ENCODE data around the gene FBLN1.
A peak's percentile ranks its signal among the peaks of the same experiment; 100 is the strongest.
"Not testable (repeated sequence)": the region's sequence is repeated elsewhere in the genome, so short reads cannot be mapped to it uniquely, and the experiment has no call there.

Gene FBLN1

DNA sequence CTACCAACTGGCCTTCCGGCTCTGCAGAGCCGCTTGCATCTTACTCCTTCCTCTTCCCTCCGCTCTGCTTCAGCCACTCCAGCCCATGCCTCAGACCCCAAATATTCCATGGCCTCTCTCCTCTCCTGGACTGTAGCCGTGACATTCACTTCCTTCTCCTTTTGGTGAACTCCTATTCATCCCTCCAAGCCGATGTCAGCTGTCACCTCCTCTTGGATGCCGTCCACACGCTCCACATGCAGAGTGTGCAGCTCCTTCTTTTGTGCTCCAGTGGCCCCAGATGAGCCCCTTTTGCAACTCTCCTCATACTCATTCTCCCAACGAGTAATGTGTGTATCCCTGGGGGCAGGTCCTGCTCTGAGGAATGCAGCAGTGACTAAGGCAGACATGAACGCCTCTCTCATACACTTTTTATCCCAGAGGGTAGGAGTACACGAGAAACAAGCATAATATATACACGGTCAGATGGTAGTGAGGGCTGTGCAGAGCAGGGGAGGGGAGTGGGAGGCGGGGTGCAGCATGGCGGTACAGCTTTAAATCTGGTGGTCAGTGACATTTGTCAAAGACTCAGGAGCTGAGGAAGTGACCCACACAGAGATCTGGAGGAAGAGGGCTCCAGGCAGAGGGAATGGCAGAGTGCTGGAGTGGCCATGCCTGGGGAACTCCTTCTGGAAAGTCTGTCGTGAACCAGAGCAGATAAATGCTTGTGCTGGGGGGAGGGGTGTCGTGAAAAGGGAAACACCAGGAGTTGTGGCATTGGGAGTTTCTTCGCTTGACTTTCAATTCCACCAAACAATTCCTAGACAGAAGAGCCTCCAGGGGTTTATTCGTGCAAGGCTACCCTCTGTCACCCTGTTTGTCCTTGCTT is 85.2 kb downstream of the FBLN1 start:
- no peak for DNase-seq

GRCh38 chr22:45589556-45589955 is 86.9 kb downstream of the FBLN1 start:
- DNase-seq: no peak

DNA sequence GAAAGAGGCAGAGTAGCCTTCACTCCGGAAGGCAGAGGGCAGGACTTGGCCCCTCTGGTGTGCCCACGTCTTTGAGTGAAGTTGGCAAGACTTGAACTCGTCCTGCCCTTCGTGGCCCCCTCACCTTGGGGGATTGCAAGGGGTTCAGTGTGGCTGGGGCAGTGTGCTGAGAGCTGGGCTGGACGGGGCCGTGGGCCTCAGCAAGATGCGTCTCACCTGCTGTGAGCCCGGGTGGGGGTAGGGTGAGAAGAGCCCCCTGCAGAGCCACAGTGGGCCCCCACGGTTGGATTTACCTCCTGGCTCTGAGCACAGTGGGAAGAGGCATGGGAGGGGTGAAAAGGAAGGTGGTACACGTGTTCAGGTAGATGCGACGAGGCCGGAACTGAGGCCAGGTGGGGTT is 87.6 kb downstream of the FBLN1 start:
- no peak for DNase-seq

DNA sequence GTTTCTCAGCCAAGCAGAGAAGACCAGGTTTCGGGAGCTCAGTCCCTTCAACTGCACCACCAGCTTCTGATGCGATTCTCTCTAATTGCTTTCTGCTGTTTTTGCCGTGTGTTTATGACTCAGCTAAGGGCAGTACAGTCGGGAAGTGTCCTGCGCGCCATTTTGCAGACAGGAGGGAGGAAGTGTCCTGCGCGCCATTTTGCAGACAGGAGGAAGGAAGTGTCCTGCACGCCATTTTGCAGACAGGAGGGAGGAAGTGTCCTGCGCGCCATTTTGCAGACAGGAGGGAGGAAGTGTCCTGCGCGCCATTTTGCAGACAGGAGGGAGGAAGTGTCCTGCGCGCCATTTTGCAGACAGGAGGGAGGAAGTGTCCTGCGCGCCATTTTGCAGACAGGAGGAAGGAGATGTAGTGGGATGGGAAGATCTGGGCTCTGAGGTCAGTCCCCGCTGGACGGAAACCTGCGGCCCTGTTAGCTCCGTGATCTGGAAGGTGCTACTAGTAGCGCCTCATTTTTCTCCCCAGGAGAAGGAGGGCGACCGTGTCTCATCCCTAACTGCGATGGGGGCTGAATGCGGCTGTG is 89.0 kb downstream of the FBLN1 start:
- not testable (repeated sequence) for DNase-seq

- DNase-seq: no peak
Observed at GRCh38 chr22:45594123-45594941, 91.6 kb downstream of the FBLN1 start.

DNA sequence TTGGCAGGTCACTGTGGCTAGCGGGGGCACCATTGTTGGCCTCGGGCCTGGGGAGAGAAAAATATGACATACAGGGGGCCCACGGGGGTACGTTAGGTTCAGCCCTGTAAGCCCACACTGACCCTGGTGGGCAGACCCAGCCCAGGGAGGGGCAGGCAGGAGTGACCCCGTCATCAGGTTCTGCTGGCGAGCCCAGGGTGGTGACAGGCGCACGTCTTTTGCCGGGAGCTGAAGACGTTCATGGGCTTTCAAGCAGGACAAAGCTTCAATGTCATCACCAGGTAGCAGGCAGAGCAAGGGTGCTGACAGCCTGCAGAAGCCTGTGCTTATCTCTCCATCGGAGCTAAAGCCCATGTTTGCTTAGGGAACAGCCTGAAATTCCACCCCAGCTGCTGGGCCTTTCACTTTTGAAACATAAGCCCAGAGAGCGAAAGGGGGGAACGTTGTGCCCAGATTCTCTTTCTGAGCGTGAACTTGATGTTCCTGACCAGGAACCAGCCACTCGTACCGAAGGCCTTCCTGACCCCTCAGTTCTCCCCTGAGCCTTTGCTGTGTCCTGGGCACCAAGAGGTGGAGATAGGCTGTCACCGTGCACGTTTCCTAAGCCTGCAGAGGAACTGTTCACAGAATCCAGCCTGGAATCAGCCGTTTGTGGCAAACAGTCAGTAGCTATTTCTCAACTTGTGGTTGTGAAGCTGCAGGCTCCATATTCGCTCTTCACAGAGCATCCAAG is 94.9 kb downstream of the FBLN1 start:
- no peak for DNase-seq

GRCh38 chr22:45598596-45599217 is 96.0 kb downstream of the FBLN1 start:
- DNase-seq: no peak

GRCh38 chr22:45599836-45600577 is 97.3 kb downstream of the FBLN1 start:
- DNase-seq: no peak

DNA sequence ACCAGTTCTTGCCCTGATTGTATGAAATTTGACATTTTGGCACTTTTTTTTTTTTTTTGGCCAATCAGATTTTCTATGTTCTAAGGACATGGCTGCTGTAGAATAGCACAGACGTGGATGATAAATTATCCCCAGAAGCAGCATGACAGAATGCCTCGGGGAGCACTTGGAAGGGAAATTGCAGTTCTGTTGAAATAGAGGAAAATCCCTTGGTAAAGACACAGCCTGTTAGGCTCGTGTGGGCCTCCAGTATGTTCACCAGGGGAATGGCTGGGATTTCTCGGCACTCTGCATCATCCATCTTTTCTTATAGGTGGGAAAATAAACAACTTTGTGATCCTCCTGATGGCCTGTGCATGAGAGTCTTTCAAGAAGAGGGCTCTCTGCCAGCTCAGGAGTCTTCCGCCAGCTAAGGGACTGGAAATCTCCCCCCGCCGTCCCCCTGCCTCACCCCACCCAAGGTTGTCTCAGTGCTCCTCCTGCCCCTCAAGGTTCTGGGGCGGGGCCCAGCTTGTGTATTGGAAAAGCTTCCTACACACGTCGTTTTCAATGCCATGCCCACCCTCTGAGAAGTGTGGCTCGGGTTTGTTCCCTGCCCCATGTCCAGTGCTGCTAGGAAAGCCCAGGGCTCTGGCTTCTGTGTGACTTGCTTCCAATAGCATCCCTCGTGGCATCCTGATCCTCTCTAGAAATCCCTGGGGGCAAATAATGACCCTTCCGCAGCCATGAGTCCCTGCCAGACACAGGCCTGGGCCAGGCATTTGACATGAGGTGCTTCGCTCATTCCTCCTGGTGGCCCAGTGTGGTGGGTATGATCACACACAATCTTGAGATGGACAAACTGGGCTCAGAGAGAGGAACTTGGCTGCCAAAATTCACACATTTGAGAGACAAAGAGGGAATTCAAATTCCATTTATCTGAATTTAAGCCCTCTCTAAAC is 98.4 kb downstream of the FBLN1 start:
- no peak for DNase-seq

GRCh38 chr22:45602004-45602733 is 99.5 kb downstream of the FBLN1 start:
- no peak for DNase-seq

DNA sequence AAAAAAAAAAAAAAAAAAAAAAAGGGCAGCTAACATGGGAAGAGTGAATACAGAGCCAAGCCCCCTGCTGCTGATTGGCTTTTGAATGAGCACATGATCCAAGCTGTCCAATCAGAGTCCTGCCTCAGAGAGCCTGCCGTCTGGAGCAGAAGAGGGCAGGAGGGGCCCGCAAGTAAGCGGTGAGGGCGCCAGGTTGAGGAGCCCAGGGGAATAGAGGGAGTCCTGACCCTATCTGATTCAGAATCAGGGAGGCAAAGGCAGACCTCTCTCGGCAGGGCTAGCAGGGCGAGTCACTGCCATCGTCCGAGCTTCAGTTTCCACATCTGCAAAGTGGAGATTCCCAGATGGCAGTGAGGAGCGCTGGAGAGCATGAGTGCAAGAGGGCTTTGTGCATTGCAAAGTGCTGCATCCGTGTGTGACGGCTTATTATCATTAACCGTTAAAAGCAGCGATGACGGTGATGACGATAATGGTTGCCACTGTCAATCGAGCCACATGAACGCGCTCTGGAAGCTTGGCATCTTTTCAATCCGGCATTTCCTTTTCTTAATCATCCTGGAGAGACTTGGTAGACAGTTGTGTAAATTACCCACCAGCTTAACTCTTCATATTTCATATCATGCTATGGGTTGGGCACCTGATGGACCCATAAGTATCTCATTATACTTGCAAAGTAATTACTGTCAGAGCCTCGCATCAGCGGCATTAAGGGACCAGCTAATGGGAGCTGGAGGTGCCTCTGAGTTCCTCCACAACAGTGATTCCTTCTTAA is 100.3 kb downstream of the FBLN1 start:
- DNase-seq: peak in 1 of 2 donors; percentile 11

DNA sequence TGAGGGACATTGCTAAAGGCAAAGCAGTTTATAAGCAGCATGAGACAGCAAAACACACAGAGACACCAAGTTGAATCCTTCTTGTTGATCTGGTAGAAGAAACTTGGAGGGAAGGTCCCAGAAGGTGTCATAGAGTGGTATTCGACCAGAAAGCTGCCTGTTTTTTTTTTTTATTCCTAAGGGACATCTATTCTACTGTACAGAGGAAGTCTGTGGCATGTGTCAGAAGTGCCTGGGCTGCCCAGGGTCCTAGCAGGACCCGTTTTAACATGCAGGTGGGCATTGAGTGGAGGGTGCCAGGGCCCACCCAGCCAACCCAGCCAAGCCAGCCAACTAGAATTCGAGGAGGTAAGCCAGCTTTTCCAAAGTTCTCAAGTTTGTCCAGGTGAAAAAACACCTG is 100.9 kb downstream of the FBLN1 start:
- no peak for DNase-seq

DNA sequence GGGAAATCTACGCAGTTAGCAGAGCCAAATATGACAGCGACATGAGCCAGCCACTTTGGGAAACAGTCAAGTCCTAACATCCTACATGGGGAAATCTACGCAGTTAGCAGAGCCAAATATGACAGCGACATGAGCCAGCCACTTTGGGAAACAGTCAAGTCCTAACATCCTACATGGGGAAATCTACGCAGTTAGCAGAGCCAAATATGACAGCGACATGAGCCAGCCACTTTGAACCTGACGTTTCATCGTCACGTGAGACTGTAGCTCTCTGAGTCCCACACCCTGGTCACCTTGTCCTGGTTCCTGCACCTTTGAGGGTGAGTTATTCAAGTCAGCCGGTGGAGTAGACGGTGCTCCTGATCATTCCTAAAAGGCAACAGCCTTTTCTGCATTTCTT is 105.4 kb downstream of the FBLN1 start:
- not testable (repeated sequence) for DNase-seq

DNA sequence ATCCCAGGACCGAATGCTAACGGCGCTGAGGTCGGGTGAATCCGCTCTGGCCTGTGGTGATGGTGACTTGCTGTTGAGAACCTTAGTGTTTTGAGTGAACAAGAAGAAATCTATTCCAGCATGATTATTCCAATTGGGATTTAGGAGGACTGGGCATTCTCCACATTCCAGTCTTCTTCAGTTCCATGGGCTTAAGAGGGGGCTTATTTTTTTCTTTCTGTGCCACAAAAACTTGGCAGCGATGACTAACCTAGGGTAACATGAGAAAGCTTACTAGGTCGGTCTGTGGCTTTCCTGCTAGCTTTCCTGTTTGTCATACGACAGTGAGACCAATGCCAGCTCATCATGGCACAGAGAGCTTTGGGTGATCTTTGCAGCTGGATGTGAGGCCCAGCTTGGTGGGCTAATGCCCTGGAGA is 106.1 kb downstream of the FBLN1 start:
- peak; percentile 17 to 24 for DNase-seq

- peak; percentile 12 to 30 for DNase-seq
Observed at GRCh38 chr22:45612451-45612901, 109.8 kb downstream of the FBLN1 start.

GRCh38 chr22:45612940-45613339 is 110.3 kb downstream of the FBLN1 start:
- DNase-seq: no peak

DNA sequence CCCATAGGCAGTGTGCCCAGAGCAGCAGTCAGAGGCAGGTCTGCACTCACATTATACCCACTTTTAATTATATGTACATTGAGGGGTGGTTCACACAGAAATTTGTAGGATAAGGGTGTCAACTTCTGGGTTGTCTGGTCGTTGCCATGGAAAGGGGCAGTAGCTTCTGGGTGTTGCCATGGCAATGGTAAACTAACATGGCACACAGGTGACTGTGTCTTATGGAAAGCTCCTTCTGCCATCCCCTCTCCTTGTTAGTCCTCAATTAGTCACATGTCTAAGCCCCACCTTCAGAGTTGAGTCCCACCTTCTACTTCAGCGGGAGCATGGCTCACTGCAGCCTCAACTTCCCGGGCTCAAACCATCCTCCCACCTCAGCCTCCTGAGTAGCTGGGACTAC is 112.7 kb downstream of the FBLN1 start:
- no peak for DNase-seq

DNA sequence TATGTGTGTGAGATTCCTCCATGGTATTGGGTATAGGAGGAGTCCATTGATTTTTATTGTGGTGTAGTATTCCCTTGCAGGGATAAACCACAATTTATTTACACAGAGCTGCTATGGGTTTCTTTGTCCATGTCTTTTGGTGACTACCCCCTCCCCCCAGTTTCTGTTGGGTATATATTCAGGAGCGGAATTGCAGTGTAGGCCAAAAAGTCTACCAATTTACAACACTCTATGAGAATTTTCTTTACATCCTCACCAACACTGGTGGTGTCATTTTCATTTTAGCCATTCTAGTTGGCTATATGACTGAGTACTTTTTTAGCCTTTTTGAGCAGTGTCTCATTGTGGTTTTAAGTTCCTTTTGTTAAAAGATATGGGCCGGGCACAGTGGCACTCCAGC is 113.7 kb downstream of the FBLN1 start:
- DNase-seq: no peak

DNA sequence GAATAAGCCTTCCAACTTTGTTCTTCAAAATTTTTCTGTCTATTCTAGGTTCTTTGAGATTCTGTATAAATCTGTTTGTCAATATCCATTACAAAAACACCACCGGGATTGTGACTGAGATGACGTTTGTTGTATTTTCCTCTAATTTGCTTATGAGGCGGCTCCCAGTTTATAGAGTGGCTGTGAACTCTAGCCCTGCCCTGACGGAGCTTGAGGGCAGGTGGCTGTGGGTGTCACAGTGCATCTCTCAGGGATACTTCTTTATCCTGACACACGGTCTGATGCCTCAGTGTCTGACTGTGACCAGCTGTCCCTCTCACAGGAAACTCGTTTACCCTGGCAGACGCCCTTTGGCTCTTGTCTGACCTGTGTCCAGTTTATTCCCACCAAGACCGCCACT is 115.3 kb downstream of the FBLN1 start:
- no peak for DNase-seq
